IMR-90 (cell line): ENCODE data around the gene HS3ST2. TPM values are rescaled to one million over a fixed set of nuclear protein-coding genes. Genes with fewer than 3 reads are reported as not detected.

Source experiments
- ATAC-seq: fragments of 200-7000 bp; cut with Tn5 transposase; 2 replicates; pipeline ENCODE4 v1.9.1; 2020; ENCODE audit warnings: low read depth, mild to moderate bottlenecking, moderate library complexity
- BruUV-seq: library from RNA; stranded (reverse); fragments of 400-500 nt; replicated peaks from 2 replicates; lab custom pipeline; 2021; lab: Mats Ljungman, UMichigan
- CTCF ChIA-PET: fragments of 300-600 bp; formaldehyde crosslinking; extraction: SDS; loops from one replicate; lab custom pipeline; 2021; ENCODE audit warnings: antibody characterized with exemption; lab: Yijun Ruan, JAX
- POLR2A ChIA-PET: fragments of 300-600 bp; sonication (Branson Sonifier 250); formaldehyde crosslinking; loops from one replicate; lab custom pipeline; 2022; ENCODE audit warnings: antibody characterized with exemption; ENCODE audit not compliant: unreplicated experiment; lab: Charles Lee
- DNase-seq: peaks from one replicate; pipeline ENCODE4 v3.0.0; 2013
- H2AFZ ChIP-seq: replicated peaks from 2 replicates; pipeline ENCODE3; 2013; ENCODE audit warnings: low read length, mild to moderate bottlenecking; ENCODE audit not compliant: poor library complexity
- H2AK5ac ChIP-seq: 2 replicates; pipeline ENCODE4 v1.6.1; 2013; ENCODE audit warnings: low read depth, low read length, inconsistent platforms
- H2AK9ac ChIP-seq: replicated peaks from 2 replicates; pipeline ENCODE3; 2013; ENCODE audit warnings: mild to moderate bottlenecking, low read depth, low read length, moderate library complexity; ENCODE audit not compliant: poor library complexity
- H2BK120ac ChIP-seq: 2 replicates; pipeline ENCODE4 v1.6.1; 2013; ENCODE audit warnings: low read depth, low read length, inconsistent platforms
- H2BK15ac ChIP-seq: 3 replicates; pipeline ENCODE4 v1.6.1; 2013; ENCODE audit warnings: low read depth, low read length, inconsistent platforms
- H2BK20ac ChIP-seq: 2 replicates; pipeline ENCODE4 v1.6.1; 2013; ENCODE audit warnings: low read depth, mild to moderate bottlenecking, inconsistent platforms, low read length, moderate library complexity
- H2BK5ac ChIP-seq: 2 replicates; pipeline ENCODE4 v1.6.1; 2013; ENCODE audit warnings: mild to moderate bottlenecking, low read depth, low read length, inconsistent platforms; ENCODE audit not compliant: poor library complexity, severe bottlenecking
- H3K14ac ChIP-seq: replicated peaks from 2 replicates; pipeline ENCODE4 v1.6.1; 2013; ENCODE audit warnings: low read depth, low read length, inconsistent platforms
- H3K18ac ChIP-seq: 2 replicates; pipeline ENCODE4 v1.6.1; 2013; ENCODE audit warnings: low read depth, low read length, control low read depth
- H3K23ac ChIP-seq: 2 replicates; pipeline ENCODE4 v1.6.1; 2013; ENCODE audit warnings: low read depth, low read length, inconsistent platforms
- H3K27ac ChIP-seq: 2 replicates; pipeline ENCODE4 v1.5.1; 2013; ENCODE audit warnings: mild to moderate bottlenecking, control low read depth, low read length; ENCODE audit not compliant: insufficient read depth
- H3K27me3 ChIP-seq: 2 replicates; pipeline ENCODE4 v1.6.1; 2013; ENCODE audit warnings: low read length; ENCODE audit not compliant: control insufficient read depth, insufficient read depth
- H3K36me3 ChIP-seq: 2 replicates; pipeline ENCODE4 v1.6.1; 2013; ENCODE audit warnings: low read length, mixed read lengths; ENCODE audit not compliant: control insufficient read depth, insufficient read depth
- H3K4ac ChIP-seq: 2 replicates; pipeline ENCODE4 v1.6.1; 2013; ENCODE audit warnings: low read depth, low read length, inconsistent platforms
- H3K4me1 ChIP-seq: 2 replicates; pipeline ENCODE4 v1.6.1; 2013; ENCODE audit warnings: low read length, mixed read lengths; ENCODE audit not compliant: control insufficient read depth, insufficient read depth
- H3K4me2 ChIP-seq: 2 replicates; pipeline ENCODE4 v1.6.1; 2013; ENCODE audit warnings: low read depth, mild to moderate bottlenecking, control low read depth, low read length, moderate library complexity
- H3K4me3 ChIP-seq: 2 replicates; pipeline ENCODE4 v1.5.1; 2013; ENCODE audit warnings: low read depth, mild to moderate bottlenecking, control low read depth, low read length, moderate library complexity; ENCODE audit not compliant: insufficient read depth
- H3K56ac ChIP-seq: 2 replicates; pipeline ENCODE4 v1.6.1; 2013; ENCODE audit warnings: low read length, inconsistent platforms; ENCODE audit not compliant: insufficient read depth; ENCODE audit errors: extremely low read depth
- H3K79me1 ChIP-seq, 2 experiments: 2 replicates each; pipeline ENCODE4 v1.6.1; 2013; ENCODE audit warnings: low read length in 2 of 2, inconsistent platforms in 1 of 2, low read depth in 1 of 2
- H3K9ac ChIP-seq: 2 replicates; pipeline ENCODE4 v1.6.1; 2013; ENCODE audit warnings: low read depth, low read length, control low read depth
- H3K9me1 ChIP-seq: 2 replicates; pipeline ENCODE4 v1.6.1; 2013; ENCODE audit warnings: low read length, inconsistent platforms; ENCODE audit not compliant: insufficient read depth
- H3K9me3 ChIP-seq: 2 replicates; pipeline ENCODE4 v1.6.1; 2013; ENCODE audit warnings: low read length; ENCODE audit not compliant: control insufficient read depth, insufficient read depth
- H4K20me1 ChIP-seq: 2 replicates; pipeline ENCODE4 v1.6.1; 2013; ENCODE audit warnings: low read length, inconsistent platforms; ENCODE audit not compliant: insufficient read depth
- H4K5ac ChIP-seq: 2 replicates; pipeline ENCODE4 v1.6.1; 2013; ENCODE audit warnings: mild to moderate bottlenecking, low read depth, low read length, control low read depth
- H4K8ac ChIP-seq, 2 experiments: 2 replicates each; pipeline ENCODE4 v1.6.1; 2013; ENCODE audit warnings: low read depth in 2 of 2, low read length in 2 of 2, control low read depth in 1 of 2, inconsistent platforms in 1 of 2
- H4K91ac ChIP-seq: 2 replicates; pipeline ENCODE4 v1.6.1; 2013; ENCODE audit warnings: low read depth, low read length, inconsistent platforms; ENCODE audit not compliant: insufficient read depth
- BHLHE40 ChIP-seq: fragments of 150-350 bp; IDR thresholded peaks from 2 replicates; pipeline ENCODE4 v1.6.1; 2016; ENCODE audit warnings: mild to moderate bottlenecking, low read depth, low read length
- CEBPB ChIP-seq: IDR thresholded peaks from 2 replicates; pipeline ENCODE4 v1.6.1; 2012; ENCODE audit warnings: low read depth, low read length, improper control_type of control experiment
- CHD1 ChIP-seq: IDR thresholded peaks from 2 replicates; pipeline ENCODE4 v1.6.1; 2012; ENCODE audit warnings: low read depth, low read length, improper control_type of control experiment
- CTCF ChIP-seq: conservative IDR thresholded peaks from 2 replicates; pipeline ENCODE4 v1.5.1; 2012; ENCODE audit warnings: mild to moderate bottlenecking, low read depth, low read length, improper control_type of control experiment
- ELK1 ChIP-seq: fragments of 150-350 bp; IDR thresholded peaks from 2 replicates; pipeline ENCODE4 v1.6.1; 2016; ENCODE audit warnings: low read depth, mild to moderate bottlenecking, low read length, moderate library complexity, borderline replicate concordance
- FOS ChIP-seq: fragments of 150-350 bp; IDR thresholded peaks from 2 replicates; pipeline ENCODE4 v1.6.1; 2016; ENCODE audit warnings: low read depth, low read length
- MAFK ChIP-seq: IDR thresholded peaks from 2 replicates; pipeline ENCODE4 v1.6.1; 2012; ENCODE audit warnings: low read depth, low read length, improper control_type of control experiment
- MAZ ChIP-seq: IDR thresholded peaks from 2 replicates; pipeline ENCODE4 v1.6.1; 2012; ENCODE audit warnings: low read depth, mild to moderate bottlenecking, low read length, improper control_type of control experiment, moderate library complexity, borderline replicate concordance
- MXI1 ChIP-seq: IDR thresholded peaks from 2 replicates; pipeline ENCODE4 v1.6.1; 2012; ENCODE audit warnings: low read depth, mild to moderate bottlenecking, low read length, moderate library complexity, borderline replicate concordance
- NFE2L2 ChIP-seq: fragments of 150-350 bp; IDR thresholded peaks from 2 replicates; pipeline ENCODE4 v1.6.1; 2016; ENCODE audit warnings: low read depth, mild to moderate bottlenecking, low read length
- POLR2A ChIP-seq: IDR thresholded peaks from 2 replicates; pipeline ENCODE4 v1.6.1; 2012; ENCODE audit warnings: mild to moderate bottlenecking, low read depth, low read length
- RAD21 ChIP-seq: IDR thresholded peaks from 2 replicates; pipeline ENCODE4 v1.6.1; 2012; ENCODE audit warnings: low read length, improper control_type of control experiment
- RCOR1 ChIP-seq: IDR thresholded peaks from 2 replicates; pipeline ENCODE4 v1.6.1; 2012; ENCODE audit warnings: mild to moderate bottlenecking, low read length, improper control_type of control experiment; ENCODE audit not compliant: insufficient replicate concordance
- RFX5 ChIP-seq: IDR thresholded peaks from 2 replicates; pipeline ENCODE4 v1.8.0; 2012; ENCODE audit warnings: low read depth, mild to moderate bottlenecking, low read length, moderate library complexity
- SMC3 ChIP-seq: fragments of 150-350 bp; IDR thresholded peaks from 2 replicates; pipeline ENCODE4 v1.6.1; 2016; ENCODE audit warnings: low read depth, mild to moderate bottlenecking, antibody characterized with exemption, low read length, moderate library complexity
- USF2 ChIP-seq: fragments of 150-350 bp; IDR thresholded peaks from 2 replicates; pipeline ENCODE4 v1.6.1; 2017; ENCODE audit warnings: mild to moderate bottlenecking, antibody characterized with exemption, low read length, low read depth
- WGBS, 2 experiments: methylation state at CpG; one replicate each; pipeline versions ENCODE4 v1.1.5 to v1.1.7; 2013; ENCODE audit warnings: missing lambda C conversion rate in 2 of 2; ENCODE audit not compliant: insufficient read length in 1 of 2; ENCODE audit errors: extremely low coverage in 2 of 2; 5-methylcytosine and 5-hydroxymethylcytosine counted together
- dilution Hi-C: fragments of 300-500 bp; cut with HindIII; formaldehyde crosslinking; loops from one replicate; pipeline ENCODE4 v1.14.3; 2018; ENCODE audit warnings: low sequenced_read_pairs; ENCODE audit not compliant: unreplicated experiment
- in situ Hi-C: fragments of 300-500 bp; cut with MboI; formaldehyde crosslinking; loops from 3 replicates; pipeline ENCODE4 v1.14.3; 2019; ENCODE audit warnings: low sequenced_read_pairs, inconsistent platforms, mixed read lengths
- intact Hi-C: fragments of 100-400 bp; cut with micrococcal nuclease; formaldehyde crosslinking; loops from 2 replicates; pipeline ENCODE4 v1.10.0; 2022
- polyA plus RNA-seq, 3 experiments: library from polyadenylated mRNA; depleted of rRNA; stranded (reverse); fragments of >200 nt; gene quantifications; 2 replicates each; pipeline ENCODE4 v1.2.3, GENCODE V29; 2012; ENCODE audit warnings: low replicate concordance in 1 of 3
- total RNA-seq: library from RNA; depleted of rRNA; stranded (reverse); fragments of >200 nt; gene quantifications from 2 replicates; pipeline ENCODE4 v1.2.3, GENCODE V29; 2012

The HS3ST2 gene
- total and polyA plus RNA-seq, 2 of the 4 experiments (the other 2 are of a cell fraction): not detected

GRCh38 chr16:22912654-22913053, 98.7 kb downstream of the HS3ST2 start:
- H3K27me3 ChIP-seq: no peaks in the 10 kb centered on the region
- no CpG with 5 or more reads among the region's 7 CpGs for WGBS, 2 experiments
- ChIA-PET CTCF (interaction anchor here (0.9 kb wide), 1 partner anchor 13 kb away, joined by 3 read pairs; no protein-coding TSS in a partner anchor), POLR2A (no interaction called here)
- dilution Hi-C loops: no loop called here
- H4K5ac ChIP-seq: no peak overlapping the region
- DNase-seq: no peak
- H3K27ac ChIP-seq: no peak overlapping the region
- no peak overlapping the region for H2BK15ac ChIP-seq
- no peaks in the 10 kb centered on the region for H3K36me3 ChIP-seq
- no peak overlapping the region for H3K4ac ChIP-seq
- no peaks in the 10 kb centered on the region for H3K79me1 ChIP-seq
- intact Hi-C loops: no loop called here
- no peak overlapping the region for H2BK120ac ChIP-seq
- H2AFZ ChIP-seq: no peak overlapping the region
- H4K20me1 ChIP-seq: no peaks in the 10 kb centered on the region
- no peak overlapping the region for H3K4me3 ChIP-seq
- no peak overlapping the region for H4K91ac ChIP-seq
- no peak overlapping the region for H2AK5ac ChIP-seq
- no peak overlapping the region for H3K56ac ChIP-seq
- TF ChIP-seq RFX5 (no peak), NFE2L2 (no peak), CEBPB (no peak), ELK1 (no peak), MXI1 (no peak), RCOR1 (no peak), MAFK (no peak), BHLHE40 (no peak), CTCF (no peak), SMC3 (no peak), USF2 (no peak), MAZ (no peak), FOS (no peak), POLR2A (no peak), CHD1 (no peak), RAD21 (no peak)
- no peak overlapping the region for H3K14ac ChIP-seq
- in situ Hi-C loops: no loop called here
- no peak for ATAC-seq
- BruUV-seq: no TSS peak
- H2AK9ac ChIP-seq: no peak overlapping the region
- no peak overlapping the region for H3K4me2 ChIP-seq
- H3K18ac ChIP-seq: no peak overlapping the region
- no peak overlapping the region for H4K8ac ChIP-seq
- no peak overlapping the region for H2BK20ac ChIP-seq
- no peak overlapping the region for H3K23ac ChIP-seq
- H2BK5ac ChIP-seq: no peak overlapping the region
- no peaks in the 10 kb centered on the region for H3K4me1 ChIP-seq
- H3K9ac ChIP-seq: no peak overlapping the region
- H3K9me1 ChIP-seq: no peaks in the 10 kb centered on the region
- H3K9me3 ChIP-seq: no peaks in the 10 kb centered on the region
